GM12878 (cell line): ENCODE data around the gene CEND1. TPM values are rescaled to one million over a fixed set of nuclear protein-coding genes. Genes with fewer than 3 reads are reported as not detected.

ENCODE experiments used
- ATAC-seq: fragments of 200-7000 bp; cut with Tn5 transposase; 3 replicates; pipeline ENCODE4 v1.9.1; 2020; ENCODE audit warnings: mild to moderate bottlenecking, moderate library complexity
- BruUV-seq: library from RNA; stranded (reverse); fragments of 400-500 nt; replicated peaks from 2 replicates; lab custom pipeline; 2021; lab: Mats Ljungman, UMichigan
- CTCF ChIA-PET: fragments of 300-600 bp; sonication (Branson Sonifier 250); formaldehyde crosslinking; extraction: SDS; loops from one replicate; lab custom pipeline; 2021; ENCODE audit warnings: inconsistent platforms; lab: Yijun Ruan, JAX
- POLR2A ChIA-PET: fragments of 350-600 bp; formaldehyde crosslinking; extraction: SDS; loops from one replicate; lab custom pipeline; 2021; ENCODE audit warnings: inconsistent platforms; lab: Charles Lee
- RAD21 ChIA-PET: fragments of 300-600 bp; sonication (Branson Sonifier 250); formaldehyde crosslinking; loops from one replicate; lab custom pipeline; 2023; ENCODE audit warnings: antibody characterized with exemption; ENCODE audit not compliant: unreplicated experiment; lab: Charles Lee
- SMC1A ChIA-PET: fragments of 300-600 bp; sonication (Branson Sonifier 250); formaldehyde crosslinking; loops from one replicate; lab custom pipeline; 2023; ENCODE audit not compliant: unreplicated experiment, uncharacterized antibody; lab: Charles Lee
- DNase-seq: peaks from one replicate; pipeline ENCODE4 v3.0.0-alpha.2; 2011; ENCODE audit warnings: low read depth, low spot score
- FAIRE-seq: peaks from 3 replicates; lab custom pipeline; 2011; peaks lifted over from hg19 to GRCh38; lab: Jason Lieb, UNC
- H2AFZ ChIP-seq: 2 replicates; pipeline ENCODE4 v1.6.0; 2011; ENCODE audit warnings: low read depth, low read length, control low read depth; ENCODE audit not compliant: control insufficient read depth
- H3K27ac ChIP-seq: 2 replicates; pipeline ENCODE4 v1.5.1; 2011; ENCODE audit warnings: control low read depth; ENCODE audit not compliant: control insufficient read depth, insufficient read depth
- H3K27me3 ChIP-seq, 2 experiments: replicated peaks in 1 of 2; 2 replicates each; pipeline versions ENCODE4 v1.6.0 to v1.6.1; 2011; ENCODE audit warnings: low read length in 1 of 2; ENCODE audit not compliant: control insufficient read depth in 2 of 2, insufficient read depth in 2 of 2
- H3K36me3 ChIP-seq, 2 experiments: 2 replicates each; pipeline ENCODE4 v1.5.1; 2011; ENCODE audit warnings: low read length in 1 of 2; ENCODE audit not compliant: control insufficient read depth in 2 of 2, insufficient read depth in 2 of 2
- H3K4me1 ChIP-seq: 2 replicates; pipeline ENCODE4 v1.6.1; 2011; ENCODE audit warnings: mild to moderate bottlenecking, low read length, moderate library complexity, mixed read lengths; ENCODE audit not compliant: control insufficient read depth, insufficient read depth
- H3K4me2 ChIP-seq: 2 replicates; pipeline ENCODE4 v1.6.0; 2011; ENCODE audit warnings: control low read depth; ENCODE audit not compliant: control insufficient read depth, insufficient read depth
- H3K4me3 ChIP-seq: fragments of 200-600 bp; sonication (generic); 2 replicates; pipeline ENCODE4 v1.5.1; 2016
- H3K79me2 ChIP-seq: 2 replicates; pipeline ENCODE4 v1.6.0; 2011; ENCODE audit warnings: low read length; ENCODE audit not compliant: control insufficient read depth, insufficient read depth
- H3K9ac ChIP-seq: 2 replicates; pipeline ENCODE4 v1.8.0; 2011; ENCODE audit warnings: low read length, control low read depth, mixed read lengths; ENCODE audit not compliant: control insufficient read depth, insufficient read depth
- H3K9me3 ChIP-seq: replicated peaks from 3 replicates; pipeline ENCODE4 v1.5.1; 2011; ENCODE audit warnings: mild to moderate bottlenecking, low read length; ENCODE audit not compliant: control insufficient read depth, insufficient read depth
- H4K20me1 ChIP-seq: 2 replicates; pipeline ENCODE4 v1.6.0; 2011; ENCODE audit not compliant: control insufficient read depth, insufficient read depth
- ATF2 ChIP-seq: IDR thresholded peaks from 2 replicates; pipeline ENCODE4 v1.6.1; 2012; ENCODE audit warnings: low read length, inconsistent platforms
- CEBPZ ChIP-seq: fragments of 150-350 bp; IDR thresholded peaks from 2 replicates; pipeline ENCODE4 v1.6.1; 2016; ENCODE audit warnings: low read depth, low read length
- CREB1 ChIP-seq: IDR thresholded peaks from 2 replicates; pipeline ENCODE4 v1.6.1; 2012; ENCODE audit warnings: low read depth, mild to moderate bottlenecking, inconsistent platforms
- IKZF2 ChIP-seq, 2 experiments: fragments of 450-650 bp; IDR thresholded peaks; 2 replicates each; pipeline ENCODE4 v1.6.1; 2017; ENCODE audit warnings: mild to moderate bottlenecking in 2 of 2, moderate library complexity in 2 of 2
- POLR2A ChIP-seq: IDR thresholded peaks from 2 replicates; pipeline ENCODE4 v1.6.1; 2011; ENCODE audit warnings: low read depth, mild to moderate bottlenecking, low read length
- TAF1 ChIP-seq: IDR thresholded peaks from 2 replicates; pipeline ENCODE4 v1.6.1; 2011; ENCODE audit warnings: mild to moderate bottlenecking, low read depth, low read length, borderline replicate concordance
- WRNIP1 ChIP-seq: IDR thresholded peaks from 2 replicates; pipeline ENCODE4 v1.6.1; 2011; ENCODE audit warnings: low read depth, low read length, improper control_type of control experiment, borderline replicate concordance
- WGBS: methylation state at CpG from one replicate; pipeline ENCODE4 v1.1.6; 2016; ENCODE audit warnings: low lambda C conversion rate; ENCODE audit not compliant: insufficient replicate concordance, insufficient coverage; ENCODE audit errors: missing lambda C conversion rate; 5-methylcytosine and 5-hydroxymethylcytosine counted together
- in situ Hi-C: fragments of 300-500 bp; cut with MboI; formaldehyde crosslinking; loops from 9 replicates; pipeline ENCODE4 v1.14.3; 2018; ENCODE audit warnings: mixed read lengths
- intact Hi-C: fragments of 100-400 bp; cut with micrococcal nuclease; formaldehyde crosslinking; loops from one replicate; pipeline ENCODE4 v1.14.2; 2022; ENCODE audit not compliant: unreplicated experiment
- polyA plus RNA-seq, 11 experiments: library from polyadenylated mRNA; depleted of rRNA in 4 of 11; unstranded in 6 of 11; stranded (reverse) in 5 of 11; fragments of >200 nt; fragmentation: Nextera tagmentation in 4 of 11; fragmentation: Illumina TruSeq in 1 of 11; extraction: Ambion mirVana in 4 of 11; extraction: Trizol in 1 of 11; gene quantifications; 1 replicate in 1 of 11; 2 replicates in 10 of 11; pipeline versions ENCODE4 v1.2.1 to v1.2.3, GENCODE V29; 2011 to 2016; ENCODE audit warnings: inconsistent platforms in 2 of 11, missing spikeins in 2 of 11, low read depth in 1 of 11
- total RNA-seq, 4 experiments: library from RNA; depleted of rRNA in 3 of 4; stranded (reverse); fragments of >200 nt in 3 of 4; fragmentation: Illumina TruSeq in 1 of 4; extraction: Trizol in 1 of 4; gene quantifications; 2 replicates each; pipeline versions ENCODE4 v1.2.1 to v1.2.3, GENCODE V29; 2013 to 2021

The CEND1 gene
- total and polyA plus RNA-seq, 10 of the 15 experiments (the other 5 are each of a cell fraction or from before 2014, with no cell fraction given) = 0.31 to 13.6 (median 7.2) TPM; not detected in 1

GRCh38 chr11:802018-802617 is 12.2 kb upstream of the CEND1 start (continued):
- TF ChIP-seq ATF2 (no peak), CREB1 (no peak), TAF1 (no peak), WRNIP1 (no peak)

- H3K36me3 ChIP-seq = peaks cover 0 to 10% of the 10 kb centered on the region in 2 experiments; a peak in 2 of 4 replicates
- in situ Hi-C loops = loop anchor here (25.0 kb wide), 1 partner anchor 1586 kb away; the partner anchor contains the start of gene CD81
- H3K4me2 ChIP-seq = no peak overlapping the region
- H3K27me3 ChIP-seq = no peaks in the 10 kb centered on the region
- H3K79me2 ChIP-seq = peaks cover 27% of the 10 kb centered on the region
- no peaks in the 10 kb centered on the region for H3K9me3 ChIP-seq
- no peak overlapping the region for H3K9ac ChIP-seq
- ChIA-PET SMC1A (no interaction called here), CTCF (no interaction called here), POLR2A (interaction anchor here (0.5 kb wide), 1 partner anchor 109 kb away, joined by 3 read pairs; no protein-coding TSS in a partner anchor), RAD21 (no interaction called here)
- ATAC-seq (no peak), DNase-seq (no peak), FAIRE-seq (no peak)
- no peaks in the 10 kb centered on the region for H4K20me1 ChIP-seq
- peak; percentile 4 for TF ChIP-seq POLR2A
- TF ChIP-seq CREB1 = no peak
- no peak for TF ChIP-seq IKZF2 (IDR thresholded peaks at IDR 0.05)
- TF ChIP-seq CEBPZ = no peak
- 88% methylated on average over 19 of the region's 20 CpGs for WGBS
- H2AFZ ChIP-seq = no peak overlapping the region
- intact Hi-C loops = no loop called here
- no peak overlapping the region for H3K27ac ChIP-seq
- peaks cover 20% of the 10 kb centered on the region for H3K4me1 ChIP-seq
- no TSS peak for BruUV-seq
- H3K4me3 ChIP-seq = no peak overlapping the region
These were observed 11.3 kb upstream of the CEND1 start for GRCh38 chr11:801097-801780.
